ENCODE data around the gene VAT1L.

VAT1L gene

DNA sequence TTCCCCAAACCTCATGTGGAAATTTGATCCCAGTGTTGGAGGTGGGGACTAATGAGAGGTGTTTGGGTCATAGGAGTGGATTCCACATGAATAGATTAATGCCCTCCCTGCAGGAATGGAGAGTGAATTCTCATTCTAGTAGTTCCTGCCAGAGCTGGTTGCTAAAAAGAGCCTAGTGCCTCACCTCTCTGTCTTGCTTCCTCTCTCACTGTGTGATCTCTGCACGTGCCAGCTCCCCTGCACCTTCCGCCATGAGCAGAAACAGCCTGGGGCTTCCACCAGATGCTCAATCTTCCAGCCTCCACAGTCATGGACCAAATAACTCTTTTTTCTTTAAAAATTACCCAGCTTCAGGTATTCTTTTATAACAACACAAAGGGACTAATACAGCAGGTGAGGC, 161.1 kb downstream of the VAT1L start:
- Mint-ChIP-seq H3K36me3 (no peaks in the 10 kb centered on the region), H3K27ac (no peak overlapping the region), H3K4me3 (no peak overlapping the region), H3K9me3 (no peaks in the 10 kb centered on the region), H3K27me3 (peaks cover 34% of the 10 kb centered on the region), H3K4me1 (no peaks in the 10 kb centered on the region)
- no peak for ATAC-seq

DNA sequence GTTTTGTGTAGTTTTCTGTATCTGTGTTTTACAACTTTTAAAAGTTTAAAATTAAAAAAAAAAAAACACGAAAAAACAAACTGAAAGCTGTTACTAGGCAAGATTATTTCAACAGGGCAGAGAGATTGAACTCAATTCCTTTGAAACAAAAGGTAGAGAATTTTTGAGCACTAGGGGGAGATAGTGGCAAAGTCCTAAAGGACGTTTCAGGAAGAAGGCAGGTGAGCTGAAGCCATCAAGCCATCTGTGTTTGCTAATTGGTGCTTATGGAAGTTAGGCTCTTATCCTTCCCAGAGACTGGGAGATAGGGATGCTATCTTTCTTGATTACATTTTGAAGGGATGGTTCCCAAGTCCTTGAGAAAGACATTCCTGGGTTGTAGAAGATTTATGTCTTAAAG, 163.4 kb downstream of the VAT1L start:
- Mint-ChIP-seq H3K36me3 (no peaks in the 10 kb centered on the region), H3K27ac (no peak overlapping the region), H3K4me1 (no peaks in the 10 kb centered on the region), H3K9me3 (no peaks in the 10 kb centered on the region), H3K4me3 (no peak overlapping the region), H3K27me3 (peaks cover 43% of the 10 kb centered on the region)
- no peak for ATAC-seq

GRCh38 chr16:77955127-77955526, 166.8 kb downstream of the VAT1L start:
- H3K4me1 Mint-ChIP-seq = no peaks in the 10 kb centered on the region
- H3K27me3 Mint-ChIP-seq = peaks cover 31% of the 10 kb centered on the region
- no peaks in the 10 kb centered on the region for H3K9me3 Mint-ChIP-seq
- no peaks in the 10 kb centered on the region for H3K36me3 Mint-ChIP-seq
- H3K4me3 Mint-ChIP-seq = no peak overlapping the region
- no peak for ATAC-seq
- no peak overlapping the region for H3K27ac Mint-ChIP-seq

- no peaks in the 10 kb centered on the region for H3K9me3 Mint-ChIP-seq
- H3K27me3 Mint-ChIP-seq = peaks cover 26% of the 10 kb centered on the region
- H3K36me3 Mint-ChIP-seq = no peaks in the 10 kb centered on the region
- no peak overlapping the region for H3K27ac Mint-ChIP-seq
- H3K4me3 Mint-ChIP-seq = no peak overlapping the region
- H3K4me1 Mint-ChIP-seq = no peaks in the 10 kb centered on the region
- no peak for ATAC-seq
Measured at GRCh38 chr16:77956231-77956630, 167.9 kb downstream of the VAT1L start.

DNA sequence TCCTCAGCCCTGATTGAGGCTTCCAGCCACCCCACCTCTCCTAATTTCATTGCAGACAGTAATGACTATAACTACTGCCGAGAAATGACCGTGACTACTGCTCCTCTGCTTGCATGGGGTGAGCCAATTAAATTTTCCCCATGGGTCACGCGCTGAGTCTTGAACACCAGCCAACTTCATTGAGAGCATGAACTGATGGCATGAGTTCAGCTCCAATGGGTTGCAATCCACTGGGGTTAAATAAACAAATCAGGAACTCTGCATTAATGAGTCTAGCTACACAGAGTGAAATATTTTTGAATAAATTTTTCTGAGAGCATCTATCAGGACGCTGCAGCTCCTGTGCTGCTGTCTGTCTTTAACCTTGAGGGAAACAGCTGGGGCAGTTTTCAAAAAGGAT, 172.4 kb downstream of the VAT1L start:
- no peak overlapping the region for H3K4me3 Mint-ChIP-seq

GRCh38 chr16:77961814-77962213, 173.4 kb downstream of the VAT1L start:
- no peak for ATAC-seq
- Mint-ChIP-seq H3K27ac (no peak overlapping the region), H3K27me3 (peaks cover 42% of the 10 kb centered on the region), H3K4me3 (no peak overlapping the region), H3K4me1 (no peaks in the 10 kb centered on the region), H3K9me3 (no peaks in the 10 kb centered on the region), H3K36me3 (no peaks in the 10 kb centered on the region)

More for the DNA sequence above, 172.4 kb downstream of the VAT1L start:
- no peak overlapping the region for H3K27ac Mint-ChIP-seq
- no peaks in the 10 kb centered on the region for H3K9me3 Mint-ChIP-seq
- no peak for ATAC-seq
- no peaks in the 10 kb centered on the region for H3K4me1 Mint-ChIP-seq
- H3K36me3 Mint-ChIP-seq = no peaks in the 10 kb centered on the region
- peaks cover 52% of the 10 kb centered on the region for H3K27me3 Mint-ChIP-seq

DNA sequence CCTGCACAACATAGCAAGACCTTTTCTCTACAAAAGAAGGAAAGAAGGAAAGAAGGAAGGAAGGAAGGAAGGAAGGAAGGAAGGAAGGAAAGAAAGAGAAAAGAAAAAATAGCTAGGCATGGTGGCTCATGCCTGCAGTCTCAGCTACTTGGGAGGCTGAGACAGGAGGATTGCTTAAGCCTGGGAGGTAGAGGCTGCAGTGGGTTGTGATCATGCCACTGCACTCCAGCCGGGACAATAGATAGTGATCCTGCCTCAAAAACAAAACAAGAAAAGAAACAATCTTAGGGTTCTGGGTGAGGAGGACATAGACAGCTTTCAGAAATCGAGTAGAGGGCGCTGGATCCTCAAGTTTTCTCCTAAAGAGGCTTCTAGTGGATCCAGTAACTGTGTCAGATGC, 174.3 kb downstream of the VAT1L start:
- H3K4me3 Mint-ChIP-seq = no peak overlapping the region
- H3K27me3 Mint-ChIP-seq = peaks cover 42% of the 10 kb centered on the region
- ATAC-seq = no peak

DNA sequence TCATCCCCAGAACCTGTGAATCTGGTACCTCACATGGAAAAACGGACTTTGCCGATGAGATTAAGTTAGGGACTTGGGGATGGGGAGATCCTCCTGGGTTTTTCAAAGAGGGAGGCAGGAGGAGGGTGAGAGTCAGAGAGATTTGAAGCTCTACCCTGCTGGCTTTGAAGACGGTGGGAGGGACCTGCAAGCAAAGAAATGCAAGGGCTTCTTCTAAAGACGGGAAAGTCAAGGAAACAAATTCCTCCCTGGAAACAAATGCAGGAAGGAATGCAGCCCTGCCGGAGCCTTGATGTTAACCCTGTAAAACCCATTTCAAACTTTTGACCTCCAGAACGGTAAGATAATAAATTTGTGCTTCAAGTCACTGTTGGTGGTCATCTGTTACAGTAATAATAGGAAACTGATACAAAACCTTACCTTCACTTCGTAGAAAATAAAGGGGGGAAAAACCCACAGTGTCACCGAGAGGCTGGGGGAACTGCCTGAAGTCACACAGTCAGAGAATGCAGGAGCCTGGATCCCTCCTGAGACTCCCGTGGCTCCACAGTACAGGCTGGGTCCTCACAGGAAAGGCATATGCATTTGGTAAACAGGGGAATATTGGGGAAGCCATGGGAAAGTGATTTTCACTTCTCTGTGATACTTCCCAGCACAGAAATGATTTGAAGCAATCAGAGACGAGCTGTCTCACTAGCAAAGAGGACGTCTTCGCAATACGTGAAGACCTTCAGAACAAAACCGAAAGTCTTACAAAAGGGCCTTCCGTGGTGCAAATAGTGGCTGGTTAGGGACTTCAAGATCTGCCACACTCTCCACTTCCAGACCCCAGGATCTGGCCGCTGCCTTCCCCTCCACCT, 175.1 kb downstream of the VAT1L start:
- no peaks in the 10 kb centered on the region for H3K9me3 Mint-ChIP-seq

More for the DNA sequence above, 174.3 kb downstream of the VAT1L start:
- no peak overlapping the region for H3K27ac Mint-ChIP-seq
- H3K36me3 Mint-ChIP-seq = no peaks in the 10 kb centered on the region
- no peaks in the 10 kb centered on the region for H3K4me1 Mint-ChIP-seq
- H3K9me3 Mint-ChIP-seq = no peaks in the 10 kb centered on the region

GRCh38 chr16:77965346-77965745, 177.0 kb downstream of the VAT1L start:
- no peaks in the 10 kb centered on the region for H3K36me3 Mint-ChIP-seq
- no peaks in the 10 kb centered on the region for H3K9me3 Mint-ChIP-seq
- no peak for ATAC-seq
- no peak overlapping the region for H3K27ac Mint-ChIP-seq
- H3K27me3 Mint-ChIP-seq = peaks cover 32% of the 10 kb centered on the region
- H3K4me3 Mint-ChIP-seq = no peak overlapping the region
- no peaks in the 10 kb centered on the region for H3K4me1 Mint-ChIP-seq

More for the DNA sequence above, 175.1 kb downstream of the VAT1L start:
- Mint-ChIP-seq H3K27ac (no peak overlapping the region), H3K4me1 (no peaks in the 10 kb centered on the region), H3K36me3 (no peaks in the 10 kb centered on the region), H3K4me3 (no peak overlapping the region), H3K27me3 (peaks cover 36% of the 10 kb centered on the region)
- no peak for ATAC-seq

GRCh38 chr16:77967054-77967904, 178.9 kb downstream of the VAT1L start:
- peaks cover 32% of the 10 kb centered on the region for H3K27me3 Mint-ChIP-seq
- no peak for ATAC-seq

DNA sequence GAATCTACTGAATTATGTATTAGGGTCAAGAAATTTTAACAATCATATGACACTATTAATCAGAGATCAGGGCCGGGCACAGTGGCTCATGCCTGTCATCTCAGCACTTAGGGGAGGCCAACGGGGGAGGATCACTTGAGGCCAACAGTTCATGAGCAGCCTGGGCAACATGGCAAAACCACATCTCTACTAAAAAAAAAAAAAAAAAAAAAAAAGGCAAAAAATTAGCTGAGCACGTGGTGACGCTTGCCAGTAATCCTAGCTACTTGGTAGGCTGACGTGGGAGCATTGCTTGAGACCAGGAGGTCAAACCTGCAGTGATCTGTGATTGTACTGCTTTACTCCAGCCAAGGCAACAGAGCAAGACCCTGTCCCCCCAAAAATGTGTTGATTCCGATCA, 181.5 kb downstream of the VAT1L start:
- peaks cover 20% of the 10 kb centered on the region for H3K27me3 Mint-ChIP-seq

More at GRCh38 chr16:77967054-77967904, 178.9 kb downstream of the VAT1L start:
- Mint-ChIP-seq H3K4me3 (no peak overlapping the region), H3K9me3 (no peaks in the 10 kb centered on the region), H3K4me1 (peaks cover 7% of the 10 kb centered on the region), H3K27ac (no peak overlapping the region), H3K36me3 (no peaks in the 10 kb centered on the region)

DNA sequence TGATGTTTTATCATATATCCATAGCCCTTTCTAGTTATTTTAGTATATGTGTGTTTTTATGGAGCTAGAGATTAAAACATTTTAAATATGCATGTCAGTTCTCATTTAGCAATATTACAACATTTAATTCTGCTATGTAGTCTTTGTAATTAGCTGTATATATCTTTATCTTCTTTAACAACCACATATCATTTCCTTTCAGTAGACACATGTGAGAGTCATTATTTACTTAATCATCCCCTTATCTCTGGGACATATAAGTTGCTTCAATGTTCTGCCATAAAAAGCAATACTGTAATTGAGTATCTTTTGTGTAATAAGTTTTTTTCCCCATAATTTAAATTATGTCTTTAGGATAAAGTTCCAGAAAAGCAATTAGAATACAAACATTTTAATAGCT, 182.0 kb downstream of the VAT1L start:
- Mint-ChIP-seq H3K27me3 (peaks cover 20% of the 10 kb centered on the region), H3K36me3 (no peaks in the 10 kb centered on the region), H3K27ac (no peak overlapping the region), H3K9me3 (no peaks in the 10 kb centered on the region), H3K4me1 (peaks cover 7% of the 10 kb centered on the region), H3K4me3 (no peak overlapping the region)
- ATAC-seq = no peak

More for the DNA sequence above, 181.5 kb downstream of the VAT1L start:
- Mint-ChIP-seq H3K9me3 (no peaks in the 10 kb centered on the region), H3K4me1 (peaks cover 7% of the 10 kb centered on the region), H3K27ac (no peak overlapping the region), H3K4me3 (no peak overlapping the region), H3K36me3 (no peaks in the 10 kb centered on the region)
- ATAC-seq = no peak

- Mint-ChIP-seq H3K4me3 (no peak overlapping the region), H3K36me3 (no peaks in the 10 kb centered on the region), H3K9me3 (no peaks in the 10 kb centered on the region), H3K27me3 (peaks cover 20% of the 10 kb centered on the region), H3K4me1 (peaks cover 7% of the 10 kb centered on the region), H3K27ac (no peak overlapping the region)
- ATAC-seq = peak; percentile 56
Measured at GRCh38 chr16:77971306-77972061, 183.1 kb downstream of the VAT1L start.

GRCh38 chr16:77972062-77972392, 183.7 kb downstream of the VAT1L start:
- ATAC-seq = no peak
- no peak overlapping the region for H3K4me3 Mint-ChIP-seq

DNA sequence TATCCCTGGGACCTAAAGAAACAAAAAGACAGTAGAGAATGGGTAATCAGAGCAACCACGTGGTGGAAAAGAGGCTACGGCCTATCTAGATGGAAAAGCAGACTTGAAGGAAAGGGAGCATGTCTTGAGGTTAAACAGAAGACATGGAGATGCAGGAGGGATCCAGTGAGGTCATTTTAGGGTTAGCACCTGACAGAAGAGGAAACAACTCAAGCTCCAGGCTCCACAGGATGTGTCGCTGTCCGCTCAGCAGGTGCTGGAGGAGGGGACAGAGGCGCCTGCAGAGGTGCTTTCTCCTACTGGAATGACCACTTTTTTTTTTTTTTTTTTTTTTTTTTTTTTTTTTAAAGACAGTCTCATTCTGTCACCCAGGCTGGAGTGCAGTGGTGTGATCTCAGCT, 186.5 kb downstream of the VAT1L start:
- no peaks in the 10 kb centered on the region for H3K9me3 Mint-ChIP-seq
- no peak overlapping the region for H3K27ac Mint-ChIP-seq
- no peaks in the 10 kb centered on the region for H3K36me3 Mint-ChIP-seq
- ATAC-seq = no peak
- H3K4me3 Mint-ChIP-seq = no peak overlapping the region
- H3K27me3 Mint-ChIP-seq = peaks cover 20% of the 10 kb centered on the region
- H3K4me1 Mint-ChIP-seq = peaks cover 7% of the 10 kb centered on the region

More at GRCh38 chr16:77972062-77972392, 183.7 kb downstream of the VAT1L start:
- Mint-ChIP-seq H3K36me3 (no peaks in the 10 kb centered on the region), H3K9me3 (no peaks in the 10 kb centered on the region), H3K27ac (no peak overlapping the region), H3K27me3 (peaks cover 20% of the 10 kb centered on the region), H3K4me1 (peaks cover 7% of the 10 kb centered on the region)

Measured in stimulated activated memory B cell treated with anti-CD40 and anti-IgM and Interleukin-4, amounts not matched to agents 10 μg/mL and 1 μg/mL and 100 μg/mL, for 72 hours (primary cell).